HepG2 (cell line): ENCODE results near the gene ARL15.

Source experiments
- CTCF ChIP-seq: sonication (generic); formaldehyde crosslinking; IDR thresholded peaks from 2 replicates; pipeline ENCODE4 v1.5.0; 2020; ENCODE audit warnings: mild to moderate bottlenecking, missing genetic modification reagents, moderate library complexity
- EP300 ChIP-seq, 3 experiments: sonication (generic) in 1 of 3; formaldehyde crosslinking in 1 of 3; IDR thresholded peaks; 2 replicates each; pipeline versions ENCODE4 v1.5.1 to v1.6.1; 2011 to 2020; ENCODE audit warnings: low read depth in 2 of 3, low read length in 2 of 3, borderline replicate concordance in 1 of 3, improper control_type of control experiment in 1 of 3, mild to moderate bottlenecking in 1 of 3, missing genetic modification reagents in 1 of 3, moderate library complexity in 1 of 3
- ETV6 ChIP-seq: sonication (generic); formaldehyde crosslinking; conservative IDR thresholded peaks from 2 replicates; pipeline ENCODE4 v1.4.0; 2020; ENCODE audit warnings: missing genetic modification reagents
- NFE2 ChIP-seq: sonication (generic); formaldehyde crosslinking; IDR thresholded peaks from 2 replicates; pipeline ENCODE4 v1.4.0; 2020; ENCODE audit warnings: missing genetic modification reagents
- NFE2L2 ChIP-seq: fragments of 150-350 bp; IDR thresholded peaks from 2 replicates; pipeline ENCODE4 v1.6.1; 2014; ENCODE audit warnings: low read length
- NR2F6 ChIP-seq, 2 experiments: IDR thresholded peaks; 2 replicates each; pipeline ENCODE4 v1.6.1; 2016; ENCODE audit warnings: antibody characterized with exemption in 1 of 2, mild to moderate bottlenecking in 1 of 2
- RBAK ChIP-seq: sonication (generic); formaldehyde crosslinking; IDR thresholded peaks from 2 replicates; pipeline ENCODE4 v1.5.1; 2020; ENCODE audit warnings: mild to moderate bottlenecking, missing genetic modification reagents
- RBFOX2 ChIP-seq: fragments of 200-400 bp; formaldehyde crosslinking; IDR thresholded peaks from 2 replicates; pipeline ENCODE4 v1.6.1; 2017; ENCODE audit warnings: low read depth, mild to moderate bottlenecking, low read length
- SNAI1 ChIP-seq: sonication (generic); formaldehyde crosslinking; IDR thresholded peaks from 2 replicates; pipeline ENCODE4 v1.5.0; 2020; ENCODE audit warnings: mild to moderate bottlenecking, missing genetic modification reagents, borderline replicate concordance
- TFDP2 ChIP-seq: sonication (generic); formaldehyde crosslinking; IDR thresholded peaks from 2 replicates; pipeline ENCODE4 v1.4.0; 2020; ENCODE audit warnings: missing genetic modification reagents
- ZBTB43 ChIP-seq: sonication (generic); formaldehyde crosslinking; conservative IDR thresholded peaks from 2 replicates; pipeline ENCODE4 v1.4.0; 2020; ENCODE audit warnings: missing genetic modification reagents

- TF ChIP-seq NFE2L2 (no peak), NFE2 (CRISPR knock-in tag) (no peak), TFDP2 (CRISPR knock-in tag) (no peak), RBFOX2 (no peak), NR2F6 (IDR thresholded peaks at IDR 0.05) (no peak), NR2F6 (CRISPR knock-in tag; IDR thresholded peaks at IDR 0.05) (no peak), ETV6 (CRISPR knock-in tag) (no peak), RBAK (no peak), SNAI1 (CRISPR knock-in tag) (no peak), ZBTB43 (CRISPR knock-in tag) (no peak), CTCF (CRISPR knock-in tag) (no peak), EP300 (IDR thresholded peaks at IDR 0.05; ENCODE audit: low read depth in 2 of 2, low read length in 2 of 2) (no peak), EP300 (CRISPR knock-in tag; IDR thresholded peaks at IDR 0.05; ENCODE audit: borderline replicate concordance) (no peak)
These were observed 379.9 kb downstream of the ARL15 start for GRCh38 chr5:53930457-53930856.
